NB4 (cell line): Measurements from ENCODE around the gene FCGR3B.
"Not testable (repeated sequence)": the region's sequence is repeated elsewhere in the genome, so short reads cannot be mapped to it uniquely, and the experiment has no call there.

Experiments used
- CTCF ChIP-seq: IDR thresholded peaks from one replicate; pipeline ENCODE4 v1.5.1; 2012; ENCODE audit warnings: low read depth, low read length
- MAX ChIP-seq: IDR thresholded peaks from 2 replicates; pipeline ENCODE4 v1.6.1; 2011; ENCODE audit warnings: low read depth, low read length
- MYC ChIP-seq: IDR thresholded peaks from 2 replicates; pipeline ENCODE4 v1.6.1; 2011; ENCODE audit warnings: low read depth, low read length
- POLR2A ChIP-seq: IDR thresholded peaks from 2 replicates; pipeline ENCODE4 v1.6.1; 2011; ENCODE audit warnings: mild to moderate bottlenecking; ENCODE audit not compliant: insufficient read length; ENCODE audit errors: extremely low read depth

- TF ChIP-seq CTCF, MYC, POLR2A, MAX: not testable (repeated sequence)
Observed at GRCh38 chr1:161621181-161622000, 9.6 kb downstream of the FCGR3B start.
